Type B pancreatic cell (in vitro differentiated cells): ENCODE results near the gene GALNT10. TPM values are rescaled to one million over a fixed set of nuclear protein-coding genes. Genes with fewer than 3 reads are reported as not detected.

Experiments used
- DNase-seq: peaks from one replicate; pipeline ENCODE4 v3.0.0; 2021; ENCODE audit warnings: mixed read lengths; ENCODE audit not compliant: unreplicated experiment; ENCODE audit errors: extremely low spot score
- H3K27ac Mint-ChIP-seq: 2 replicates; pipeline ENCODE4 v1.8.0; 2021; ENCODE audit warnings: mild to moderate bottlenecking, mixed read lengths
- H3K27me3 Mint-ChIP-seq: 2 replicates; pipeline ENCODE4 v1.8.0; 2021; ENCODE audit warnings: mixed read lengths
- H3K36me3 Mint-ChIP-seq: 2 replicates; pipeline ENCODE4 v1.8.0; 2021; ENCODE audit warnings: mixed read lengths
- H3K4me1 Mint-ChIP-seq: one replicate; pipeline ENCODE4 v1.8.0; 2021; ENCODE audit warnings: mixed read lengths; ENCODE audit not compliant: unreplicated experiment
- H3K4me3 Mint-ChIP-seq: 2 replicates; pipeline ENCODE4 v1.8.0; 2021; ENCODE audit warnings: mild to moderate bottlenecking, mixed read lengths
- H3K9me3 Mint-ChIP-seq: 2 replicates; pipeline ENCODE4 v1.8.0; 2021; ENCODE audit warnings: mixed read lengths
- total RNA-seq: library from RNA; stranded (reverse); gene quantifications from 2 replicates; pipeline ENCODE4 v1.2.1, GENCODE V29; 2021; ENCODE audit warnings: low replicate concordance
- TF ChIP-seq, protein P1 (sequence below): fragments of 200-600 bp; sonication (generic); conservative IDR thresholded peaks from 2 replicates; pipeline ENCODE4 v1.5.0; 2021; ENCODE audit warnings: antibody characterized with exemption, mild to moderate bottlenecking

The GALNT10 gene
- total RNA-seq, 1 donor from 2014 or later = 23.0 TPM

DNA sequence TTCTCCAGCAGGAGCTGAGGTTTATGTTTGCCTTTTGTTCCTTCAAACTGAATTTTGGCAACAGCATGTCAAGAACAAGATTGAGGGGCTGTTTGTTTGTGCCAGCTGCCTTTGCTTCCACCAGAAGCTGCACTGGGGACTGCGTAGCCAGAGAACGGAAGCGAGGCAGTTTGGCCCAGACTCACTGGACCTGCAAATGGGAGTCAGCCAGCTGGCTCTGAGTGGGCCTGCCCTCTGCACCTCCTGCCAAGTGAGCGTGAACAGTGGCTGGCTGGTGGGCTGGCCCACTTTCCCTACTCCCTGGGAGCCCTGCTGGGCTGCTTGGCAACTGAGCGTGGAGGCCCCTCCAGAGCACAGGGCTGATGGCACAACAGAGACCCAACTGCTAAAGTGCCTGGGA lies 111.6 kb downstream of the GALNT10 start:
- H3K4me3 Mint-ChIP-seq = no peak overlapping the region
- H3K4me1 Mint-ChIP-seq = peaks cover 4% of the 10 kb centered on the region
- no peaks in the 10 kb centered on the region for H3K27me3 Mint-ChIP-seq
- H3K9me3 Mint-ChIP-seq = no peaks in the 10 kb centered on the region
- no peak overlapping the region for H3K27ac Mint-ChIP-seq
- DNase-seq = no peak
- peaks cover 22% of the 10 kb centered on the region for H3K36me3 Mint-ChIP-seq
- TF ChIP-seq, protein P1, sequence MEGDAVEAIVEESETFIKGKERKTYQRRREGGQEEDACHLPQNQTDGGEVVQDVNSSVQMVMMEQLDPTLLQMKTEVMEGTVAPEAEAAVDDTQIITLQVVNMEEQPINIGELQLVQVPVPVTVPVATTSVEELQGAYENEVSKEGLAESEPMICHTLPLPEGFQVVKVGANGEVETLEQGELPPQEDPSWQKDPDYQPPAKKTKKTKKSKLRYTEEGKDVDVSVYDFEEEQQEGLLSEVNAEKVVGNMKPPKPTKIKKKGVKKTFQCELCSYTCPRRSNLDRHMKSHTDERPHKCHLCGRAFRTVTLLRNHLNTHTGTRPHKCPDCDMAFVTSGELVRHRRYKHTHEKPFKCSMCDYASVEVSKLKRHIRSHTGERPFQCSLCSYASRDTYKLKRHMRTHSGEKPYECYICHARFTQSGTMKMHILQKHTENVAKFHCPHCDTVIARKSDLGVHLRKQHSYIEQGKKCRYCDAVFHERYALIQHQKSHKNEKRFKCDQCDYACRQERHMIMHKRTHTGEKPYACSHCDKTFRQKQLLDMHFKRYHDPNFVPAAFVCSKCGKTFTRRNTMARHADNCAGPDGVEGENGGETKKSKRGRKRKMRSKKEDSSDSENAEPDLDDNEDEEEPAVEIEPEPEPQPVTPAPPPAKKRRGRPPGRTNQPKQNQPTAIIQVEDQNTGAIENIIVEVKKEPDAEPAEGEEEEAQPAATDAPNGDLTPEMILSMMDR = no peak

DNA sequence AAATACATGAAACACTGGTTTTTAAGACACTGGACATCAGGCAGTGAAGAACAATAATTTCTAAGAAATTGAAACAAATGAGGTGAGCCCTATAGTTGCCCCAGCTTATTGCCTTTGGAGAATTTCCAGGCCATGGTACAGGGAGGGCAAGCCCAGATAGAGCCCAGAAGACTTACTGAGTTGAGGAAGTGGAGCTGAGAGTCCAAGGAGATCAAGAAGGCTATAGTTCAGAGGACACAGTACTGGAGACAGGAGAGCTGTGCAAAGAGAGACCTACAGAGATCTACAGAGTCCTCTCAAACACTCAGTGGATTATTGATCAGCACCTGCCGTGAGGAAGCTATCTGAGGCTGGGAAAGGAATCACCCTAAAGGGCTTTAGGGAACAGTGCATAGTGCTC lies 112.6 kb downstream of the GALNT10 start:
- Mint-ChIP-seq H3K4me1 (peaks cover 4% of the 10 kb centered on the region), H3K36me3 (peaks cover 22% of the 10 kb centered on the region), H3K27me3 (no peaks in the 10 kb centered on the region), H3K27ac (no peak overlapping the region), H3K9me3 (no peaks in the 10 kb centered on the region), H3K4me3 (no peak overlapping the region)
- TF ChIP-seq, protein P1 = no peak
- DNase-seq = no peak

DNA sequence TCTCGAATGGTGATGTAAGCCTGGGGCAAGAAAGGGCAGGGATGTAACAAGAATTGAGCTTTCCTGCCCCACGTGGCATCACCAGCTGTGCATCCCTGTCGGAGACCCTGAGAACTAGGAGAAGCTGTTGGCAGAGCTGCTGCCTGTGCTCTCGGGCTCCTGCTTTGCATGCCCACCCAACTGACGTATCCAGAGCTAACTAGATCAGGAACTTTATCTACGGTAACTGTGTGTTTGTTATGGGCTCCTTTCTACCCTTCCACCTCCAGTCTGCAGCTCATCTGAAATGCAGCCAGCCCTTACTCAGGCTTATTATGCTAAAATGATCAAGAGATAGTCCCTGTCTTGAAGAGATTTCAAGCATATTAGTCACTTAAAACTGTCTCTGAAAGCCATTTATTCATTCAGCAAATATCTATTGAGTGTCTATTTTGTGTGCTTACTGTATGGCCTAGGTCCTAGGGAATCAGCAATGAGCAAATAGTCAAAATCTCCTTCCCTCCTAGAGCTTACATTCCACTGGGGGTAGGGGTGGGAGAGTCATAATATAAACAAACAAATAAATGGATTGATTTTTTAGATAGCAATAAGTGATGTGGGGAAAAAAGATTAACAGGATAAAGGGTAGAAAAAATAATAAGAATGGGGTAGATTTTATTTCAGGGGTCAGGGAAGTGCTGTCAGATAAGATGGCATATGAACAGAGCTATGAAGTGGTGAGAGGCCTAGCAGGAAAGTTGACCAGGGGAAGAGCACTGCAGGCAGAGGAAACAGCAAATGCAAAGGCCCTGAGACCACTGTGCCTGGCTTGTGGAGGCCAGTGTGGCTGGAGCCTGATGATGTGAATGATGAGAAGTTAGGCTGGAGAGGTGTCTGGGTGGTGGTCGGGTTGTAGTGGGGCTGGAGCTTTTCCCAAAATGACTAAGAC lies 118.2 kb downstream of the GALNT10 start:
- DNase-seq = no peak
- TF ChIP-seq, protein P1 = no peak
- H3K4me3 Mint-ChIP-seq = no peak overlapping the region

DNA sequence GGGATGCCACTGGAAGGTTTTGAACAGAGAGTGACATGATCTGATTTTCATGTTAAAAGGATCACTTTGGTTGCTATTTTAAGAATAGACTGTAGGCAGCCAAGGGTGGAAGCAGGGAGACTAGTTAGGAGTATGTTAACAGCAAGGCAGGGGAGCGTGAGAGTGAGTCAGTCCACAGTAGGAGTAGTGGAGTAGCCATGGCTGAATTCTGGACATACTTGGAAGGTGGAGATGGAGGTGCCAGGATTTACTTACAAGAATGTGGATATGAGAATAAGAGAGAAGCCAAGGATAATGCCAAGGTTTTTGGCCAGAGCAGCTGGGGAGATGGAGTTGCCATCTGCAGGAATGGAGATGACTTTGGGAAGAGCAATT lies 118.8 kb downstream of the GALNT10 start:
- Mint-ChIP-seq H3K4me1 (no peaks in the 10 kb centered on the region), H3K4me3 (no peak overlapping the region), H3K9me3 (no peaks in the 10 kb centered on the region), H3K27ac (no peak overlapping the region), H3K36me3 (peaks cover 17% of the 10 kb centered on the region), H3K27me3 (no peaks in the 10 kb centered on the region)
- TF ChIP-seq, protein P1 = no peak
- no peak for DNase-seq

More for the DNA sequence above, 118.2 kb downstream of the GALNT10 start:
- H3K4me1 Mint-ChIP-seq = no peaks in the 10 kb centered on the region
- no peaks in the 10 kb centered on the region for H3K9me3 Mint-ChIP-seq
- peaks cover 17% of the 10 kb centered on the region for H3K36me3 Mint-ChIP-seq
- no peaks in the 10 kb centered on the region for H3K27me3 Mint-ChIP-seq
- H3K27ac Mint-ChIP-seq = no peak overlapping the region

DNA sequence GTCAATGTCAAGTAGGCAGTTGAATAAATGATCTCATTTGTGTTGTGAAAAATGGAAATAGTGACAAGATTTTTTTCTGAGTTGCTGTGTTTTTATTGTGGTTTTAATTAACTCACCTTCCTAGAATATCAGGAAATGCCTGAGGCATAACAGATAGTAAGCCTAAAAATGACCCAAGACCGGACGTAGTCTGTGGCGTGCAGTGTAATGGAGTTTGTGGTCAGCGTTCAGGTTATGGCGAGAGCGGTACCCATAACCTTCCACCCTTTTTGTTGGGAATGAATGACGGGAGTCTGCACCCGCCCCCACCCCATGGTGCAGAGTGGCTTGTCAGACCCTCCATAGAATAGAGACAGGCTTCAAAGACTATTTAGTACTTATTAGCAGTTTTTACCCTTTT lies 119.3 kb downstream of the GALNT10 start:
- no peak for DNase-seq
- H3K4me1 Mint-ChIP-seq = no peaks in the 10 kb centered on the region
- H3K36me3 Mint-ChIP-seq = peaks cover 14% of the 10 kb centered on the region
- H3K27me3 Mint-ChIP-seq = no peaks in the 10 kb centered on the region
- no peaks in the 10 kb centered on the region for H3K9me3 Mint-ChIP-seq
- no peak overlapping the region for H3K4me3 Mint-ChIP-seq
- no peak overlapping the region for H3K27ac Mint-ChIP-seq
- TF ChIP-seq, protein P1 = no peak
